SK-N-SH (cell line): ENCODE measurements around the gene RRBP1. TPM values are rescaled to one million over a fixed set of nuclear protein-coding genes. Genes with fewer than 3 reads are reported as not detected.

Source experiments
- CTCF ChIA-PET: fragments of 300-600, 350-600 bp; formaldehyde crosslinking; extraction: SDS; loops from one replicate; lab custom pipeline; 2021; lab: Yijun Ruan, JAX
- POLR2A ChIA-PET: fragments of 350-600 bp; sonication (Branson Sonifier 250); formaldehyde crosslinking; extraction: SDS; loops from one replicate; lab custom pipeline; 2020; ENCODE audit warnings: antibody characterized with exemption, inconsistent platforms; lab: Yijun Ruan, JAX
- DNase-seq: peaks from one replicate; pipeline ENCODE4 v3.0.0; 2012
- H2AFZ ChIP-seq: fragments of 200-600 bp; sonication (generic); 2 replicates; pipeline ENCODE4 v1.8.1; 2016; ENCODE audit warnings: antibody characterized with exemption, mild to moderate bottlenecking, low read depth
- H3F3A ChIP-seq: fragments of 200-600 bp; sonication (generic); replicated peaks from 2 replicates; pipeline ENCODE3; 2016; ENCODE audit warnings: antibody characterized with exemption, mild to moderate bottlenecking; ENCODE audit not compliant: insufficient read depth
- H3K27ac ChIP-seq, 2 experiments: fragments of 200-500 bp in 1 of 2; fragments of 200-600 bp in 1 of 2; sonication (Bioruptor generic) in 1 of 2; sonication (generic), shearing (Covaris generic) in 1 of 2; 2 replicates each; pipeline versions ENCODE4 v1.5.1 to v1.6.1; 2014 to 2016; ENCODE audit warnings: low read depth in 2 of 2, inconsistent platforms in 1 of 2, low read length in 1 of 2, mild to moderate bottlenecking in 1 of 2, mixed read lengths in 1 of 2
- H3K27me3 ChIP-seq: fragments of 200-600 bp; sonication (generic), shearing (Covaris generic); 2 replicates; pipeline ENCODE4 v1.6.1; 2016; ENCODE audit warnings: mixed run types; ENCODE audit not compliant: insufficient read depth
- H3K36me3 ChIP-seq, 2 experiments: fragments of 200-500 bp in 1 of 2; fragments of 200-600 bp in 1 of 2; sonication (Bioruptor generic) in 1 of 2; sonication (generic) in 1 of 2; replicated peaks in 1 of 2; 2 replicates each; pipeline versions ENCODE3 to v1.5.1; 2014 to 2016; ENCODE audit warnings: low read length in 1 of 2, mild to moderate bottlenecking in 1 of 2; ENCODE audit not compliant: insufficient read depth in 2 of 2, control insufficient read depth in 1 of 2
- H3K4me1 ChIP-seq, 2 experiments: fragments of 200-500 bp in 1 of 2; fragments of 200-600 bp in 1 of 2; sonication (Bioruptor generic) in 1 of 2; sonication (generic), shearing (Covaris generic) in 1 of 2; 2 replicates each; pipeline versions ENCODE4 v1.5.1 to v1.6.1; 2014 to 2016; ENCODE audit warnings: low read depth in 1 of 2, low read length in 1 of 2, mixed run types in 1 of 2; ENCODE audit not compliant: insufficient read depth in 2 of 2, control insufficient read depth in 1 of 2
- H3K4me2 ChIP-seq: fragments of 200-600 bp; sonication (generic), shearing (Covaris generic); 2 replicates; pipeline ENCODE4 v1.6.1; 2017; ENCODE audit warnings: mixed run types
- H3K4me3 ChIP-seq, 2 experiments: fragments of 200-500 bp in 1 of 2; fragments of 200-600 bp in 1 of 2; sonication (Bioruptor generic) in 1 of 2; sonication (generic), shearing (Covaris generic) in 1 of 2; 2 replicates each; pipeline versions ENCODE4 v1.5.1 to v1.8.1; 2014 to 2016; ENCODE audit warnings: low read depth in 2 of 2, inconsistent platforms in 1 of 2, low read length in 1 of 2, mild to moderate bottlenecking in 1 of 2, mixed read lengths in 1 of 2, moderate library complexity in 1 of 2
- H3K79me2 ChIP-seq: fragments of 200-600 bp; sonication (generic); 2 replicates; pipeline ENCODE4 v1.8.1; 2017; ENCODE audit warnings: mild to moderate bottlenecking; ENCODE audit not compliant: insufficient read depth
- H3K9ac ChIP-seq: fragments of 200-600 bp; sonication (generic); 2 replicates; pipeline ENCODE4 v1.6.1; 2017; ENCODE audit warnings: mixed run types
- H3K9me2 ChIP-seq: fragments of 200-600 bp; sonication (generic); 2 replicates; pipeline ENCODE4 v1.6.1; 2017; ENCODE audit warnings: mixed run types
- H3K9me3 ChIP-seq: fragments of 200-600 bp; sonication (generic); 2 replicates; pipeline ENCODE4 v1.6.1; 2017; ENCODE audit warnings: mixed run types, mild to moderate bottlenecking, moderate library complexity
- H4K20me1 ChIP-seq: fragments of 200-600 bp; sonication (generic); 2 replicates; pipeline ENCODE4 v1.6.1; 2017; ENCODE audit warnings: mild to moderate bottlenecking, mixed run types; ENCODE audit not compliant: insufficient read depth
- CHD2 ChIP-seq: fragments of 150-350 bp; IDR thresholded peaks from 2 replicates; pipeline ENCODE4 v1.6.1; 2018; ENCODE audit warnings: low read length; ENCODE audit not compliant: partially characterized antibody
- ELF1 ChIP-seq: IDR thresholded peaks from 2 replicates; pipeline ENCODE4 v1.4.0; 2012
- GABPA ChIP-seq: IDR thresholded peaks from 2 replicates; pipeline ENCODE4 v1.4.0; 2012; ENCODE audit warnings: low read depth, mild to moderate bottlenecking
- POLR2AphosphoS5 ChIP-seq: IDR thresholded peaks from 2 replicates; pipeline ENCODE4 v1.6.1; 2012; ENCODE audit warnings: low read depth, low read length
- RCOR1 ChIP-seq: fragments of 150-350 bp; IDR thresholded peaks from 2 replicates; pipeline ENCODE4 v1.6.1; 2017; ENCODE audit warnings: antibody characterized with exemption, low read length
- RXRA ChIP-seq: IDR thresholded peaks from 2 replicates; pipeline ENCODE4 v1.4.0; 2012; ENCODE audit warnings: low read depth, mild to moderate bottlenecking, borderline replicate concordance
- SIN3A ChIP-seq: IDR thresholded peaks from 2 replicates; pipeline ENCODE4 v1.6.1; 2012; ENCODE audit warnings: low read depth, mild to moderate bottlenecking, low read length, moderate library complexity, borderline replicate concordance
- TEAD4 ChIP-seq: IDR thresholded peaks from 2 replicates; pipeline ENCODE4 v1.4.0; 2012; ENCODE audit warnings: mild to moderate bottlenecking, borderline replicate concordance; ENCODE audit not compliant: insufficient read depth
- WGBS: methylation state at CpG from one replicate; pipeline ENCODE4 v1.1.6; 2017; ENCODE audit warnings: low lambda C conversion rate; 5-methylcytosine and 5-hydroxymethylcytosine counted together
- polyA plus RNA-seq, 3 experiments: library from polyadenylated mRNA; depleted of rRNA; stranded (reverse); fragments of >200 nt; gene quantifications; 2 replicates each; pipeline ENCODE4 v1.2.3, GENCODE V29; 2012
- TF ChIP-seq, protein P1 (sequence below): fragments of 200-600 bp; sonication (generic); IDR thresholded peaks from 2 replicates; pipeline ENCODE4 v1.6.1; 2017; ENCODE audit warnings: antibody characterized with exemption, mild to moderate bottlenecking, moderate library complexity
- TF ChIP-seq, protein P2 (sequence below): IDR thresholded peaks from 2 replicates; pipeline ENCODE4 v1.4.0; 2012; ENCODE audit warnings: low read depth
- TF ChIP-seq, protein P3 (sequence below): IDR thresholded peaks from 2 replicates; pipeline ENCODE4 v1.6.1; 2012; ENCODE audit warnings: mild to moderate bottlenecking, low read depth, low read length, moderate library complexity
- TF ChIP-seq, protein P4 (sequence below): fragments of 150-350 bp; IDR thresholded peaks from 2 replicates; pipeline ENCODE4 v1.6.1; 2017; ENCODE audit warnings: antibody characterized with exemption, low read length, low read depth, borderline replicate concordance
- TF ChIP-seq, protein P5 (sequence below): IDR thresholded peaks from 2 replicates; pipeline ENCODE4 v1.4.0; 2012; ENCODE audit warnings: low read depth, borderline replicate concordance

The RRBP1 gene
- polyA plus RNA-seq, 1 of the 3 experiments (the other 2 are of a cell fraction): 50.2 TPM

DNA sequence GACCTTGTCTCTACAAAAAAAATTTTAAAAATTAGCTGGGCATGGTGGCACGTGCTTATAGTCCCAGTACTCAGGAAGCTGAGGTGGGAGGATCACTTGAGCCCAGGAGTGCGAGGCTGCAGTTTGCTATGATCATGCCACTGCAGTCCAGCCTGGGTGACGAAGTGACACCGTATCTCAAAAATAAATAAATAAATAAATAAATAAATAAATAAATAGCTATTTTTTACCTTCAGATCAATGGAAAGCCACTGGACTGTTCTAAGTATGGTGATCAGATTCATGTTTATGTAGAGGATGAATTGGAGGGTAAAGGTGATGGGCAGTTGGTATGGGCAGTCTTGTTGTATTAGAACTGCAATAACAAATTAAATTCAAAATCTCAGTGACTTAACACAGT, 88.1 kb downstream of the RRBP1 start:
- H3K9me2 ChIP-seq: no peaks in the 10 kb centered on the region
- H3F3A ChIP-seq: peaks cover 8% of the 10 kb centered on the region
- no peaks in the 10 kb centered on the region for H3K9me3 ChIP-seq
- 95% methylated on average over 4 of the region's 4 CpGs for WGBS
- no peak overlapping the region for H3K4me3 ChIP-seq
- no peak overlapping the region for H2AFZ ChIP-seq
- TF ChIP-seq RXRA (no peak), SIN3A (no peak), TEAD4 (no peak), POLR2AphosphoS5 (no peak), GABPA (no peak), CHD2 (no peak), ELF1 (no peak), RCOR1 (no peak)
- TF ChIP-seq, protein P1, sequence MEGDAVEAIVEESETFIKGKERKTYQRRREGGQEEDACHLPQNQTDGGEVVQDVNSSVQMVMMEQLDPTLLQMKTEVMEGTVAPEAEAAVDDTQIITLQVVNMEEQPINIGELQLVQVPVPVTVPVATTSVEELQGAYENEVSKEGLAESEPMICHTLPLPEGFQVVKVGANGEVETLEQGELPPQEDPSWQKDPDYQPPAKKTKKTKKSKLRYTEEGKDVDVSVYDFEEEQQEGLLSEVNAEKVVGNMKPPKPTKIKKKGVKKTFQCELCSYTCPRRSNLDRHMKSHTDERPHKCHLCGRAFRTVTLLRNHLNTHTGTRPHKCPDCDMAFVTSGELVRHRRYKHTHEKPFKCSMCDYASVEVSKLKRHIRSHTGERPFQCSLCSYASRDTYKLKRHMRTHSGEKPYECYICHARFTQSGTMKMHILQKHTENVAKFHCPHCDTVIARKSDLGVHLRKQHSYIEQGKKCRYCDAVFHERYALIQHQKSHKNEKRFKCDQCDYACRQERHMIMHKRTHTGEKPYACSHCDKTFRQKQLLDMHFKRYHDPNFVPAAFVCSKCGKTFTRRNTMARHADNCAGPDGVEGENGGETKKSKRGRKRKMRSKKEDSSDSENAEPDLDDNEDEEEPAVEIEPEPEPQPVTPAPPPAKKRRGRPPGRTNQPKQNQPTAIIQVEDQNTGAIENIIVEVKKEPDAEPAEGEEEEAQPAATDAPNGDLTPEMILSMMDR: no peak
- TF ChIP-seq, protein P2, sequence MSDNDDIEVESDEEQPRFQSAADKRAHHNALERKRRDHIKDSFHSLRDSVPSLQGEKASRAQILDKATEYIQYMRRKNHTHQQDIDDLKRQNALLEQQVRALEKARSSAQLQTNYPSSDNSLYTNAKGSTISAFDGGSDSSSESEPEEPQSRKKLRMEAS: no peak
- TF ChIP-seq, protein P3, sequence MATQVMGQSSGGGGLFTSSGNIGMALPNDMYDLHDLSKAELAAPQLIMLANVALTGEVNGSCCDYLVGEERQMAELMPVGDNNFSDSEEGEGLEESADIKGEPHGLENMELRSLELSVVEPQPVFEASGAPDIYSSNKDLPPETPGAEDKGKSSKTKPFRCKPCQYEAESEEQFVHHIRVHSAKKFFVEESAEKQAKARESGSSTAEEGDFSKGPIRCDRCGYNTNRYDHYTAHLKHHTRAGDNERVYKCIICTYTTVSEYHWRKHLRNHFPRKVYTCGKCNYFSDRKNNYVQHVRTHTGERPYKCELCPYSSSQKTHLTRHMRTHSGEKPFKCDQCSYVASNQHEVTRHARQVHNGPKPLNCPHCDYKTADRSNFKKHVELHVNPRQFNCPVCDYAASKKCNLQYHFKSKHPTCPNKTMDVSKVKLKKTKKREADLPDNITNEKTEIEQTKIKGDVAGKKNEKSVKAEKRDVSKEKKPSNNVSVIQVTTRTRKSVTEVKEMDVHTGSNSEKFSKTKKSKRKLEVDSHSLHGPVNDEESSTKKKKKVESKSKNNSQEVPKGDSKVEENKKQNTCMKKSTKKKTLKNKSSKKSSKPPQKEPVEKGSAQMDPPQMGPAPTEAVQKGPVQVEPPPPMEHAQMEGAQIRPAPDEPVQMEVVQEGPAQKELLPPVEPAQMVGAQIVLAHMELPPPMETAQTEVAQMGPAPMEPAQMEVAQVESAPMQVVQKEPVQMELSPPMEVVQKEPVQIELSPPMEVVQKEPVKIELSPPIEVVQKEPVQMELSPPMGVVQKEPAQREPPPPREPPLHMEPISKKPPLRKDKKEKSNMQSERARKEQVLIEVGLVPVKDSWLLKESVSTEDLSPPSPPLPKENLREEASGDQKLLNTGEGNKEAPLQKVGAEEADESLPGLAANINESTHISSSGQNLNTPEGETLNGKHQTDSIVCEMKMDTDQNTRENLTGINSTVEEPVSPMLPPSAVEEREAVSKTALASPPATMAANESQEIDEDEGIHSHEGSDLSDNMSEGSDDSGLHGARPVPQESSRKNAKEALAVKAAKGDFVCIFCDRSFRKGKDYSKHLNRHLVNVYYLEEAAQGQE: no peak
- TF ChIP-seq, protein P4, sequence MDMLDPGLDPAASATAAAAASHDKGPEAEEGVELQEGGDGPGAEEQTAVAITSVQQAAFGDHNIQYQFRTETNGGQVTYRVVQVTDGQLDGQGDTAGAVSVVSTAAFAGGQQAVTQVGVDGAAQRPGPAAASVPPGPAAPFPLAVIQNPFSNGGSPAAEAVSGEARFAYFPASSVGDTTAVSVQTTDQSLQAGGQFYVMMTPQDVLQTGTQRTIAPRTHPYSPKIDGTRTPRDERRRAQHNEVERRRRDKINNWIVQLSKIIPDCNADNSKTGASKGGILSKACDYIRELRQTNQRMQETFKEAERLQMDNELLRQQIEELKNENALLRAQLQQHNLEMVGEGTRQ: no peak
- TF ChIP-seq, protein P5, sequence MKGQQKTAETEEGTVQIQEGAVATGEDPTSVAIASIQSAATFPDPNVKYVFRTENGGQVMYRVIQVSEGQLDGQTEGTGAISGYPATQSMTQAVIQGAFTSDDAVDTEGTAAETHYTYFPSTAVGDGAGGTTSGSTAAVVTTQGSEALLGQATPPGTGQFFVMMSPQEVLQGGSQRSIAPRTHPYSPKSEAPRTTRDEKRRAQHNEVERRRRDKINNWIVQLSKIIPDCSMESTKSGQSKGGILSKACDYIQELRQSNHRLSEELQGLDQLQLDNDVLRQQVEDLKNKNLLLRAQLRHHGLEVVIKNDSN: no peak
- DNase-seq: no peak
- POLR2A ChIA-PET: no interaction called here
- peaks cover 6 to 49% of the 10 kb centered on the region in 2 experiments for H3K36me3 ChIP-seq
- peaks cover 100% of the 10 kb centered on the region for H4K20me1 ChIP-seq
- CTCF ChIA-PET: interaction anchor here (0.8 to 1.5 kb wide), 3 partner anchors 23 to 89 kb away, joined by 3 to 4 read pairs (median 3); no protein-coding TSS in a partner anchor
- H3K9ac ChIP-seq: no peak overlapping the region
- H3K4me2 ChIP-seq: no peak overlapping the region
- peaks cover 100% of the 10 kb centered on the region for H3K79me2 ChIP-seq
- H3K27ac ChIP-seq: no peak overlapping the region
- H3K4me1 ChIP-seq: peaks cover 3 to 19% of the 10 kb centered on the region in 2 experiments; a peak in 2 of 4 replicates
- no peaks in the 10 kb centered on the region for H3K27me3 ChIP-seq
